GM20431 (cell line): ENCODE measurements around the gene TM4SF18.

ENCODE experiments used
- in situ Hi-C: fragments of 300-500 bp; cut with MseI, MboI; formaldehyde crosslinking; loops from one replicate; pipeline ENCODE4 v1.15.0; 2020; ENCODE audit warnings: low sequenced_read_pairs; ENCODE audit not compliant: unreplicated experiment

Gene TM4SF18

GRCh38 chr3:149333176-149333859 lies at the start of gene TM4SF18:
Gene TM4SF18 (minus strand): TSS chr3:149333636. CDS start chr3:149333382, 254 bp downstream.
- in situ Hi-C loops: no loop called here

DNA sequence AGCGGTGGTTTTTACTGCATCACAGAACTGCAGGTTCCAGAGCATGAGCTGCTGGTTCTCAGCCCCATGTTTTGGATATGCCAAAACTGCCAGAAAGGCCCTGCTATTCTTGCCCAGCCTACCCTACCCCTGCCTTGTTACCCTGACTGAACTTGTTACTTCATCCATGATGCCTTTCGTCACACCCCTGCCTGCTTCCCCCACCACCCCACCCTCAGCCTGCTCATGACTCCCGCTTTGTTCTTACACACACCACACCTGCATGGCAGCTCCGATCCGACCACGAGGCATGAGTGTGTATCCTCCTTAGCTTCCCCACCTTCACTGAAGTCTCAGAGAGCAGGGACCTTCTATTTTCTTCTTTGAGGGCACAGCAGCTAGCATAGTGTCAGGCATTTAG lies 49.1 kb upstream of the TM4SF18 start:
- in situ Hi-C loops: loop anchor here (25.0 kb wide), 1 partner anchor 405 kb away; the partner anchor contains the start of gene ANKUB1

DNA sequence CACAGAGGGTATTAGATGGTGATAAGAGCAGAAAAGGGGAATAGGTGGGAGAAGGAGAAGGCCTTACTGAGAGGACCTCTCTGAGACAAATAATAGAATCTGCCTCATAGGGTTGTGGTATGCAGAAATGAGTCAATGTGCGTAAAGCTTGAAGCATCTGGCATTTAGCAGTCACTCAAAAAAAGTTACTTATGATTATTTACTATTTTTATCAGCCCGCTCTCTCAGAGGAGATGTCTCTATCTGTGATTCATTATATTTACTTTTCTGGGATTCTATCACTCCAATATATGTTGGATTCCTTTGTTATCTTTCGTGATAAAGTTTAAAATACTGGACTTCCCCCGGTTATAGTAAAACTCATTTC lies 48.6 kb upstream of the TM4SF18 start:
- in situ Hi-C loops: loop anchor here (25.0 kb wide), 1 partner anchor 405 kb away; the partner anchor contains the start of gene ANKUB1

GRCh38 chr3:149381173-149382100 lies 48.0 kb upstream of the TM4SF18 start:
- in situ Hi-C loops: loop anchor here (25.0 kb wide), 1 partner anchor 406 kb away; the partner anchor contains the start of gene ANKUB1

- in situ Hi-C loops: loop anchor here (25.0 kb wide), 1 partner anchor 407 kb away; the partner anchor contains the start of gene ANKUB1
Observed at GRCh38 chr3:149380220-149380619, 46.8 kb upstream of the TM4SF18 start.

DNA sequence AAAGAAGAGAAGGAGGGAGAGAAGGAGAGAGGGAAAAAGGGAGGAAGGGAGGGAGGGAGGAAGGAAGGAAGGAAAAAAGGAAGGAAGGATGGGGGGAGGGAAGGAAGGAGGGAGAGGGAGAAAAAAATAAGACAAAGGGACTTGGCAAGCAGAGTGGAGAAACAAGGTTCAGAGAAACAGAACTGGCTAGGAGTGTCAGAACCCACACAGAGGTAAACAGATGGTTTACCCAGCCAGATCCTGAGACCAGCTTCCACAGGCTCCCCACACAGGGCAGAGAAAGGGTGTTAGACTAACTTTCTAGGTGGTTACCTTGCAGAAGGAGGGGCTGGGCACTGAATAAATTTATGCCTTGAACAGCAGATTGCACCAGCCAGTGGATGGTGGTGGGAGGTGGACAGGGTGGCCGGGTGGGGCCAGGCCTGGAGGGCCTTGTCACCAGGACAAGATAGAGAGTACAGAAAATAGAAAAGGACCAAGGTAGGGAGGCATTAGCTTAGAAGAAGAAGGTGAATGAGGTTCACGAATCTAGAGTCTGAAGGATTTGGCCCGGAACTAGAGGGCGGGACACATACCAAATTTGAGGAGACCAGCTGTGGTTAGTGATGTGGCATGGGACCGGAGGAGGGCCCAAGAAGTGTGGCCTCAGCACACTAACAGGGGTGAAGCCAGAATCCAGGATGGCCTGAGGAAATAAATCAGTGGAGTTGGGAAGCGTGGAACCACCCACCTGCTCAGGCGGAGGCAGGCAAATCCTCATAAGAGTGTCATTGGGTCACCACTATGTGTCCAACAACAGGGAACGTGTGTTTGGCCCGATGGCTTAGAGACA lies 45.3 kb upstream of the TM4SF18 start:
- in situ Hi-C loops: loop anchor here (25.0 kb wide), 1 partner anchor 409 kb away; the partner anchor contains the start of gene ANKUB1

DNA sequence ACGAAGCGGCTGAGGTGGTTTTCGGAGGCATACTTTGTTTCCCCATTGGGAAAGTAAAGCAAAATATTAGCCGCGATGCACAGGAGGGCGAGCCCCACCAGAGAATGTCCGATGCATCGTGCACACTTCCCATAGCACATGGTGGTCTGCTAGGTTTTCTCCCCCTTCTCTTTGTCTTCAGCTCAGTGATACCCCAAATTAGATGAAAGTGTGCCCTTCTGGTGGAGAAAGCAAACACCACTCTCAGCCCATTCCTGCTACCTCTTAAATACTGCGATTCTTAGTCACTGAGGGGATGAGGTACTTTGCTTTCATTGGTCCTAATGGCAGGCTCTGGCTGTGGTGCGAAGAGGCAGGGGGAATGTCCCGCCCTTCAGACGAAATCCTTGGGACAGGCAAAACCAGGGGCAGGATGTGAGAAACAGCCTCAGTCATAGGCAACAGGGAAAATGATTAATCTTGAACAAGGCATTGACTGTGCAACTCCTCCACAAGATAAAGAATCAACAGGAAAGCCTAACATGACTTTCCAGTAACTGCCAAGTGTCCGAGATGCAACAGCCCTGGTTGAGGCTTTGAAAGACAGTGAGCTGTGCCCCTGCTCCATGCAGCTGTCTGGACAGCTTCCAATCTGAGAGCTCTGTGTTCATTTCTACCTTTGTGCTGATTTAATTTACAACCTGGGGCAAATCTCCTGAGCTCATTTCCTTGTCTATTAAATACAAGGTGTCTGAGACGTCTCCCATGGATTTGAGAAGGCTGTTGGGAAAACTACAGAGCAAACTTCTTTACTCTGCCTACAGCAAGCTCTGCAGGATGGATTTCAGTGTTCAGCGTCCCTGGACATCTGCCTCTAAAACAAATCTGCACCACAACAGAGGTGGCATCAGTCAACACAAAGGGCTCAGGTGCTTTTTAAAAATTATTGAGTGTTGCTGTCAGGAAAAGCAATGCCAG lies 44.2 kb upstream of the TM4SF18 start, which contains the start of gene TM4SF1:
Gene TM4SF1, minus strand, starts transcription at position 242 of the 957 bp plus-strand sequence. Its CDS starts 102 bp downstream, at position 140.
- in situ Hi-C loops: loop anchor here (25.0 kb wide), 1 partner anchor 410 kb away; the partner anchor contains the start of gene ANKUB1

GRCh38 chr3:149376718-149377407 lies 43.4 kb upstream of the TM4SF18 start:
- in situ Hi-C loops: loop anchor here (25.0 kb wide), 1 partner anchor 410 kb away; the partner anchor contains the start of gene ANKUB1

DNA sequence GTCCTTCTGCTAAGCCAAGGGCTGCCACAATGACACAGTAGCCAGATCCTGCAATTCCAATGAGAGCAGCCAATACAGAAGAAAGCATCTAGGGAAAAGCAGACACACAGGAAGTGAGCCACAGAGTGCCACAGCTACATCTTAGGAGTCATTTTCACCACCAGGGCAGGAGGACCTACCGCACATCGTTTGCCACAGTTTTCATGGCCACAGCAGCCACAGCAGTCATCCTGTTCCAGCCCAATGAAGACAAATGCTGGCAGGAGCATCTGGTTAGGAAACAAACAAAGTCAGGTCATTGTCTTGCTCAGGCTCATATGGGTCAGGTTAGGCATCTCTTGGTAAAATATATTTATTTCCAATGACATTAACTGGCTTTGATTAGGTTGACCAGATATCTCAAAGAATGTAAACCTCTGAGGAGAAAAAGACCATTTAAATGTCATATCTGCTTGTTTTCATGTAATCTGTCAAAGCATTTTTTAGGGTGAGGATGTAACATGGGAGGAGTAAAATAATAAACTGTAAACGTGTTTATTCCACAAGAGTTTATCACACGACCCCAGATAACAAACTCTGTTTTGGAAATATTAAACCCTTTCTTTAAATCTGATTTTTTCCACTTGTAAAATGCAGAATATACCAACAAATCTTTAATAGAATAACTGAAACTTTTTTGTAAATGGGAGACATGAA lies 42.2 kb upstream of the TM4SF18 start:
- in situ Hi-C loops: loop anchor here (25.0 kb wide), 1 partner anchor 412 kb away; the partner anchor contains the start of gene ANKUB1

DNA sequence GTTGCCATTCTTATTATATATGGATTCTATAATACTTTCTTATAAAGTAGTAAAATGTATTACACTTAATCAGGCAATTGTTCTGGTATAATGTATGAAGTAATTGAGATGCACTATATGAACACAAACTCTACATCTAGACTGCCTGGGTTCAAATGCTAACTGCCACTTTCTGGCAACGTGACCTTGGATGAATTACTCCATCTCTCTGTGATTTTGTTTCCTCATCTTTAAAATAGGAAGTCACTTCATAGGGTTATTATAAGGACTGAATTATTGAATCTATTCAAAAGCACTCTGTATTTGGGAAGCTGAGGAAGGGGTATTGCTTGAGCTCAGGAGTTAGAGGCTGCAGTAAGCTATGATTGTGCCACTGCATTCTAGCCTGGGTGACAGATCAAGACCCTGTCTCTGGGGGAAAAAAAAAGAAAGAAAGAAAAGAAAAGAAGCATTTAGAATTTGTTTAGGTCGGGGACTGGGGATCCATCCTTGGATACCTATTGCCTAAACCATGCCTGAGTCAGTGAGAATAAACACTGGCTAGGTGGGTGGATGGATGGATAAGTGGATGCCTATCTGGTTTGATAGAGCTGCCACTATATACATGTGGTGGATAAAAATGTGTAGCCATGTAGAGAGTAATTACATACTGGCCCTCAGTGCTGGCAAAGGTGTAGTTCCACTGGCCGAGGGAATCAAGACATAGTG lies 41.5 kb upstream of the TM4SF18 start:
- in situ Hi-C loops: loop anchor here (25.0 kb wide), 1 partner anchor 412 kb away; the partner anchor contains the start of gene ANKUB1

DNA sequence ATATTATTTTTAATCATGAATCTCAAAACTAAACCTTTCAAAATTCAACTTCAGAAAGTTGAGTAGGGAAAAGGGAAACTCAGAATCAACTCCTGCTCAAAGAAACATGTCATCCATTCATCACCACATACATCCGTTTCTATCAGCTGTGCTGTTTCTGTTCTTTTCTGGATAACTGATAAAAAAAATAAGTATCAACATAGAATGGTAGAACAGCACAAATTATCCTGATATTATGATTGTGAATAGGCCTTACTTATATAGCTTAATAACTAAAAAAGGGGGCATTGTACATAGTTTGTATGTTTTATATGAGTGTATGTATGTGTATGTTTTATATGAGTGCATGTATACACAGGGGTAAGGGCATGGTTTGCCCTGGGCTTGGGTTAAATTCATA lies 41.0 kb upstream of the TM4SF18 start:
- in situ Hi-C loops: no loop called here

- in situ Hi-C loops: no loop called here
Observed at GRCh38 chr3:149373235-149374125, 40.0 kb upstream of the TM4SF18 start.

DNA sequence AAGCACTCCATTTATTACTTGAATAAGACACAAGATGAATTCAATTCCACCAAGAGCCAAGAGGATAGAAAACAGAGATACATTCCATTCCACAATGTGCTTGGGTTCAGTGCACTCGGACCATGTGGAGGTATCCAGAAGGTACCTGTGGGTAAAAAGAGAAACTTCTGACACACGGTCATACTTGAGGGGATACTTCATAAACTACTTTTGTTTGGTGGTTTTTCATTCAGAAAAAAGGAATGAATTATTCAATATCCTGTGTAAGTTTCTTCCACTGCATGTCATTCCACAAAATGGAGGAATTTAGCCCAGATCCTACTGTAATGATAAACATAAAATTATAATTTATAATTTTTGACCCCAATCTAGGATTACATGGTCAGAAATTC lies 38.3 kb upstream of the TM4SF18 start:
- in situ Hi-C loops: no loop called here

DNA sequence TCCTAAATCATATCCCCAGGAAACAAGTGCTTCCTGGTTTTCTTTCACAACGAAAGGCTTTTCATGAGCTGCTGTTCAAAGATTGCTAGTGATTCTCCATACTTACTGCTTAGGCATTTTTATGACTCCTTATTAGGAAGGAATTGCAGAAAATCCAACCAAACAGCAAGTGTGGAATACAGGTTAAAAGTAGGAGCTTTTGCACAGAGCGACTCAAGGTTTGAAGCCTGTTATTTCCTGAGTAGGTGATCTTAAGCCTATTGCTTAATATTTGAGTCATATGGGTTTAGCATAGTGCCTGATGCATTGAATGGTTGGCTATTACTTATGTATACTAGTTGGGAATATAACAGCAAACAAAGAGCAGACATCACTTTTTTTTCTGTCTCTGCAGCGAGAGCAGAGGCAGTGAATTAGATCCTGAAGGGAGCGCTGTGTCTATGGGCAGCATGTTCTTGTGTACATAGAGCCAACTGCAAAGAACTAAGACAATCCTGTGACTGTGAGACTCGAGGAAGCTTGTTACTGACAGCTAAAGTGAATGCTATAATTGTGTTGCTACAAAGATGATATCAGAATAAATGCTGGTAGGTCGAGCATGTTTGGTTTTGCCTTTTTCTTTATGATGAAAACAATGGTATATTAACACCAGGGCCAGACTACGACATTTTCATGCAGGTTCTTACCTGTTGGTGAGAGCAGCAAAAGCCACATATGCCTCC lies 37.7 kb upstream of the TM4SF18 start:
- in situ Hi-C loops: no loop called here
